ENCODE results near the gene OR5AS1.
"Not testable (repeated sequence)": the region's sequence is repeated elsewhere in the genome, so short reads cannot be mapped to it uniquely, and the experiment has no call there.

OR5AS1 gene

DNA sequence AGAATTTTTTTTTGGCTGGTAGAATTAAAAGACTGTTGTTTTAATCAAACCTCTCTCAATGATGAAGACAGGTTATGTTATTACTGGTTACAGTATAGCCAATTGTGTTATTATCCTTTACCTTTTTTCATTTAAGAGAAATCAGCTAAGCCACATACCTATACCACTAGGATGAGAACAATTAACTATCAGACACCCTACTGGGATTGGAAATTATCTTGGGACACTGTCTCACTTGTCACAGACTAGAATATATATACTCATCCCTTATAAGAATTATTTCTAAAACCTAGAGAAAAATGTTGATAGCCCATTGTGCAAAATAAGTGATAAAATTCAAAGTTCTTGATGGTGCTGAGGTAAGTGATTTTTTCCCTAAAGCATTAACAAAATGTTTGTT lies at the start of gene OR5AS1:
Gene OR5AS1 (plus strand): TSS at position 301 of the 400 bp plus-strand sequence. CDS start 2,765 bp downstream, outside the sequence.
- DNase-seq (ENCODE audit: low read depth) = no peak

DNA sequence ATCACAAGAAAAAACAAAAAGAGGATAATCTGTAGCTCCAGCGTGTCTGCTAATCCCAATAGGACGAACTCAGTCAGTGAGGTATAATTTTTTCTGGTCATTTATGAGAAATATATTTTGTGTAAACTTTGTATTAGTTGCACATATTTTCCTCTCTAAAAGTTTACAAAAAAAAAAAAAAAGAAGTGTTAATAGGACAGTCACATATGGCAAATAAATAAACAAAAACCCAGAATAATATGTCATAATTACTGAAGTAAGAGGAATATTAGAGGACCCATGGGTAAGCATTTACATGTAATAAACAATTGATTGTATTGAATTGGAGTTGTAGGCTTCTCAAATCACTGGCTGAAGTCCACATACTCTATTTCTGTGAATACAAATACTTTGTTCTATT lies 32.9 kb upstream of the OR5AS1 start, which contains the start of gene OR5F1:
Gene OR5F1 (minus strand): TSS at position 101 of the 400 bp plus-strand sequence. CDS start 0 bp downstream, at position 101.
- no peak for DNase-seq (ENCODE audit: low read depth)

DNA sequence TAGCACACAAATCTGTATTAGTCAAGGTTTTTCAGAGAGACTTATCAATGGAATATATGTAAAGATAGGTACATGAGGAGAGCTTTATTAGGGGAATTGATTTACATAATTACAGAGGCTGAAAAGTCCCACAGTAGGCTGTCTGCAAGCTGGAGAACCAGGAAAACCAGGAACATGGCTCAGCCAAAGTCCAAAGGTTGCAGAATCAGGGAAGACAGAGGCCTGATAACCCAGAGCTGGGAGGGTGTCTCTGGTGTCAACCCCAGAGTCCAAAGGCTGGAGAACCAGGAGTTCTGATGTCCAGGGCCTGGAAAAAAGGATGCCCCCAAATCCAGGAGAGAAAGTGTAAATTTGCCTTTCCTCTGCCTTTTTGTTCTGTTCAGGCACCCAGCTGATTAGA lies 16.7 kb upstream of the OR5AS1 start:
- DNase-seq (ENCODE audit: low read depth) = no peak

DNA sequence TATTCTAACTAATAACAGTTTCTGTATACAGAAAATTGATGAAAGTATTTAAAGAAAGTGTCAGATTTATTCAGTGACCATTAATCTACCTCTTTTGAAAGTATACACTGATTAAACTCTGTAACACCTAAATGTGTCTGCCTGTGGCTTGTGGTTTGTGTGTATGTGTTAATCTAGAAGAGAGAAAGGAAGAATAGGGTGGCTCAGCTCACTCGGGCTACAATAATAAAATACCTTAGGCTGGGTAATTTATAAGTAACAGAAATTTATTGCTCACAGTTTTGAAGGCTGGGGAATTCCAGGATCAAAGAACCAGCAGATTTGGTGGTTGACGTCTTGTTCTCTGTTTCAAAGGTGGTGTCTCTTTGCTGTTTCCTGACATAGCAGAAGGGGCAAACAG lies 13.6 kb upstream of the OR5AS1 start:
- no peak for DNase-seq (ENCODE audit: low read depth)

DNA sequence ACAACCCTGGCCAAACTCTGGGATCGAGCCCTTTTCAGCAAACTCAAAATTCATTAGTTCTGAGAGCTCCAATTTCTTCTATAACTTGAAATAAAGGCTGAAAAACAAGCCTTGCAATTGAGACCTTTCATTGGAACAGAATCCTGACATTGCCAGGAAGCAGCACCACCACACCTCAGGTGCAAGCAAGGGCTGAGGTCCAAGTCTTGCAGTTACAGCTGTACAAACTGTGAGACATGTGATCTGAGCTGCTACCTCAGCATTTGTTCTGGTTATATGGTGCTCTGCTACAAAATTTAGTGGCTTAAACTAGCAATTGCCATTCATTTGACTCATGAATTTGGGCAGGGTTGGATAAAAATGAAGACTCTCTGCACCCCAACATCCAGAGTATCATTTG lies 18.1 kb downstream of the OR5AS1 start:
- DNase-seq (ENCODE audit: low read depth) = no peak

DNA sequence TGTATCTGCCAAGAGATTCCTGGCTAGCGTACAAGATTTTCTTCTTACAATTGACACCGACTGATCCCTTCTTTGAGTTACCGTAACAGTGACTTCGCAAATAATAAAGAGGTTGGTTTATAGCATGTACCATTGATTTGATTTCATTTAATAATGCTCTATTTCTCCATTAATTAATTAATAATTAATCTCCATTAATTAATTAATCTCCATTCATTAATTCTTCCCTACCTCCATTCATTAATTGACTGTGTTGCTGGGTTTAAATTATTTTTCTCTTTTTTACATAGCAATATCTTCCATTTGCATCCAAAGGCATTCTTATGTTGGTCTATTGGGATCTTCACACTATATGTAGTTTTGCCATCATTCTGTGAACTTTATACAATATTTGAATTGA lies 21.0 kb downstream of the OR5AS1 start:
- no peak for DNase-seq (ENCODE audit: low read depth)

DNA sequence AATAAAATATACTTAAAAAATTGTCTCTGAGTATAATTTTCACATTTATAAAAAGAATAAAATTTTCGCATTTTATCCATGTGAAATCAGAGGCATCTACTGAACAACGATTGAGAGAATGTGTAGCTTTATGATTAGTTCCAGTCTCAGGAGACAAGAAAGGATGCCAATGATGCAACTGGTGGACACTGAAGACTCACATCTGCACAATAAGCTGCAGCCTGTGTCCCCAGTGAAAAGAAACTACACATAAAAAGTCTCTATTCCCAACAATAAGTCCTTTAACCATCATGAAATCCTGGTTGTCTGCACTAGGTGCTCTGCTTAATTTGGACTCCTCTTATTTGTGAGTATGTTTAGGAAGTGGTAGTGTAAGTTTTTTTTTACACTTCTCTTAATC lies 22.0 kb downstream of the OR5AS1 start:
- DNase-seq (ENCODE audit: low read depth) = no peak

DNA sequence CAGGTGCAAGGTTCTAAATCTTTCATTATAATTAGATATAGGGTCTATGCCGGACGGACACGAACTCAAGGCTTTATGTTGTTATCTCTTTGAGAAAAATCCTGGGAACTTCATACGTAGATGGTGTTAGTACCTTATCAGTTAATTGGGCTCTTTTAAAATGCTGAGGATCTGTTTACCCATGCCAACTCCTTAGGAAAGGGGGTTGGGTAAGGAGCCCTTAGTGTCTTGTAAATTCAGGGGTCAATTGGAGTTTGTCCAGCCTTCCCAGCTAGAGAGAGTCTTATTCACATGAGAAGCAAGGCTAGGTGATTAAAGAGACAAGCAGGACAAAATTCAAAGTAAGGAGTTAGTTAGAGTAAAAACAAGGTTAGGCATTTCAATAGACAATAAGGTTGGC lies 28.9 kb downstream of the OR5AS1 start:
- not testable (repeated sequence) for DNase-seq (ENCODE audit: low read depth)

DNA sequence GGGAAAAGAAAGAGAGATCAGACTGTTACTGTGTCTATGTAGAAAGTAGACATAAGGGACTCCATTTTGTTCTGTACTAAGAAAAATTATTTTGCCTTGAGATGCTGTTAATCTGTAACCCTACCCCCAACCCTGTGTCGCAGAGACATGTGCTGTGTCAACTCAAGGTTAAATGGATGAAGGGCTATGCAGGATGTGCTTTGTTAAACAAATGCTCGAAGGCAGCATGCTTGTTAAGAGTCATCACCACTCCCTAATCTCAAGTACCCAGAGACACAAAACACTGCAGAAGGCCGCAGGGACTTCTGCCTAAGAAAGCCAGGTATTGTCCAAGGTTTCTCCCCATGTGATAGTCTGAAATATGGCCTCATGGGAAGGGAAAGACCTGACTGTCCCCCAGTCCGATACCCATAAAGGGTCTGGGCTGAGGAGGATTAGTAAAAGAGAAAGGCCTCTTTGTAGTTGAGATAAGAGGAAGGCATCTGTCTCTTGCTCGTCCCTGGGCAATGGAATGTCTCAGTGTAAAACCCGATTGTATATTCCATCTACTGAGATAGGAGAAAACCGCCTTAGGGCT lies 30.3 kb downstream of the OR5AS1 start:
- DNase-seq (ENCODE audit: low read depth) = not testable (repeated sequence)

DNA sequence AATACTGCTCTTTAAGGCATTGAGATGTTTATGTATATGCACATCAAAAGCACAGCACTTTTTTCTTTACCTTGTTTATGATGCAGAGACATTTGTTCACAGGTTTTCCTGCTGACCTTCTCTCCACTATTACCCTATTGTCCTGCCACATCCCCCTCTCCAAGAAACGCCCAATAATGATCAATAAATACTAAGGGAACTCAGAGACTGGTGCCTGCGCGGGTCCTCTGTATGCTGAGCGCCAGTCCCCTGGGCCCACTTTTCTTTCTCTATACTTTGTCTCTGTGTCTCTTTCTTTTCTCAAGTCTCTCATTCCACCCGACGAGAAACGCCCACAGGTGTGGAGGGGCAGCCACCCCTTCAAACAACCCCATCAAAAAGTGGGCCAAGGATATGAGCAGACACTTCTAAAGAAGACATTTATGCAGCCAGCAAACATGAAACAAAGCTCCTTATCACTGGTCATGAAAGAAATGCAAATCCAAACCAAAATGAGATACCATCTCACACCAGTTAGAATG lies 30.9 kb downstream of the OR5AS1 start:
- not testable (repeated sequence) for DNase-seq (ENCODE audit: low read depth)

DNA sequence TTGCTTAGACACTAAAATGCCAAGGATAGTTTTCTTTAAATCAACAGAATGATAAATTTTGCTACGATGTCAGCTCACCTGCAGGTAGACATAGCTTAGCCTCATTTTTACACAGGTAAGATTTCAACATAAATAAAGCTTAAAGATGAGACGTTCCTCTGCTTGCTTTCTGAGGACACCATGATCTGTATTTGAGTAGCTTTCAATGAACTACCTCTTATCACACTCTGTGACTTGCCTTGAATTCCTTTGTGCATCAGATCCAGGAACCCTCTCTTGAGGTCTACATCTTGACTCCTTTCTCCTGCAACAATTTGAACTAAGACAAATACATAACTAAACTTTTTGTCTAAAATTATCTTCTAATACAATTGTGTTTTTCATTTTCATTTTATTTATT lies 39.5 kb downstream of the OR5AS1 start:
- DNase-seq (ENCODE audit: low read depth) = no peak
